HG02884 (cell line): ENCODE results near the gene GPC2.

ENCODE experiments used
- ATAC-seq: cut with Tn5 transposase; IDR thresholded peaks from one replicate; pipeline ENCODE4 v1.9.1; 2021; ENCODE audit warnings: mild to moderate bottlenecking, moderate library complexity; ENCODE audit not compliant: unreplicated experiment

GPC2 gene

GRCh38 chr7:100126239-100126930, 50.8 kb downstream of the GPC2 start:
- ATAC-seq = peak; percentile 27

- ATAC-seq = no peak
These were observed 52.6 kb downstream of the GPC2 start for GRCh38 chr7:100124301-100125230.

GRCh38 chr7:100122568-100122967, 54.6 kb downstream of the GPC2 start:
- ATAC-seq = no peak

- ATAC-seq = no peak
These were observed 55.1 kb downstream of the GPC2 start for GRCh38 chr7:100122067-100122466.

- ATAC-seq = no peak
These were observed 56.5 kb downstream of the GPC2 start for GRCh38 chr7:100120733-100121036.

GRCh38 chr7:100119970-100120732, 57.0 kb downstream of the GPC2 start:
- peak; percentile 22 for ATAC-seq
